HFFc6 (cell line): Measurements from ENCODE around the gene CRMP1. TPM values are rescaled to one million over a fixed set of nuclear protein-coding genes. Genes with fewer than 3 reads are reported as not detected.

Experiments used
- DNase-seq: peaks from one replicate; pipeline ENCODE4 v3.0.0-alpha.2; 2018
- H3K27ac Mint-ChIP-seq: 2 replicates; pipeline ENCODE4 v1.8.0; 2020; ENCODE audit warnings: mild to moderate bottlenecking, mixed read lengths
- H3K27me3 Mint-ChIP-seq: 2 replicates; pipeline ENCODE4 v1.8.0; 2021; ENCODE audit warnings: mild to moderate bottlenecking, moderate library complexity, mixed read lengths; ENCODE audit not compliant: insufficient read depth
- H3K36me3 Mint-ChIP-seq: 2 replicates; pipeline ENCODE4 v1.8.0; 2021; ENCODE audit warnings: low read depth, mixed read lengths
- H3K4me1 Mint-ChIP-seq: 2 replicates; pipeline ENCODE4 v1.8.0; 2020; ENCODE audit warnings: low read depth, mixed read lengths
- H3K4me3 Mint-ChIP-seq: 2 replicates; pipeline ENCODE4 v1.8.0; 2020; ENCODE audit warnings: mild to moderate bottlenecking, moderate library complexity, mixed read lengths
- H3K9me3 Mint-ChIP-seq: 2 replicates; pipeline ENCODE4 v1.8.0; 2020; ENCODE audit warnings: mild to moderate bottlenecking, mixed read lengths
- total RNA-seq, 6 experiments: library from RNA; stranded (reverse); fragmentation: NEBNext Ultra II Directional; extraction: Animal tissue kit (Norgen Biotek cat#: 25700); gene quantifications; 2 replicates in 1 of 6; 3 replicates in 5 of 6; pipeline ENCODE4 v1.2.3, GENCODE V29; 2021
- TF ChIP-seq, protein P1 (sequence below): fragments of 200-600 bp; sonication (generic); IDR thresholded peaks from 2 replicates; pipeline ENCODE4 v1.5.0; 2021; ENCODE audit warnings: antibody characterized with exemption, mild to moderate bottlenecking

The CRMP1 gene
- total RNA-seq, 6 experiments from 2014 or later = not detected

DNA sequence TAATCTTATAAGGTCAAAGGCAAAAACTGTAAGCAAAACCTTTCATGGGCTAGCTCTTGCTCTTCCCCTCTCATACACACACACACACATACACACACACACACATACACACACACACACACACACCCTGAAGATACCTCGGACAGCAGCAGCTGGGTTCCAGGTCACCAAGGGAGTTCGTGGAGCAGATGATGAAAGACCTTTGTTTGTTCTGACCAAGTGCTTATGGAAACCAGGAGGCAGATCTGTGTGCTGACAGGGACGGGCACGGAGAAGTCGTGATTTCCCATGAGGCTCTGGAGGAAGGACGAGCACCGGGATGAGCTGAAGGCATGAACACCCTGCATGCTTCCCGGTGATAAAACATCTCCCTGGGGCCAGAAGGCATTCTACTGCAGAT lies 35.4 kb upstream of the CRMP1 start:
- H3K4me3 Mint-ChIP-seq = no peak overlapping the region
- H3K4me1 Mint-ChIP-seq = no peaks in the 10 kb centered on the region
- DNase-seq = no peak
- H3K27me3 Mint-ChIP-seq = peaks cover 6% of the 10 kb centered on the region
- H3K36me3 Mint-ChIP-seq = no peaks in the 10 kb centered on the region; the same call in 1 of the 2 replicates
- TF ChIP-seq, protein P1, sequence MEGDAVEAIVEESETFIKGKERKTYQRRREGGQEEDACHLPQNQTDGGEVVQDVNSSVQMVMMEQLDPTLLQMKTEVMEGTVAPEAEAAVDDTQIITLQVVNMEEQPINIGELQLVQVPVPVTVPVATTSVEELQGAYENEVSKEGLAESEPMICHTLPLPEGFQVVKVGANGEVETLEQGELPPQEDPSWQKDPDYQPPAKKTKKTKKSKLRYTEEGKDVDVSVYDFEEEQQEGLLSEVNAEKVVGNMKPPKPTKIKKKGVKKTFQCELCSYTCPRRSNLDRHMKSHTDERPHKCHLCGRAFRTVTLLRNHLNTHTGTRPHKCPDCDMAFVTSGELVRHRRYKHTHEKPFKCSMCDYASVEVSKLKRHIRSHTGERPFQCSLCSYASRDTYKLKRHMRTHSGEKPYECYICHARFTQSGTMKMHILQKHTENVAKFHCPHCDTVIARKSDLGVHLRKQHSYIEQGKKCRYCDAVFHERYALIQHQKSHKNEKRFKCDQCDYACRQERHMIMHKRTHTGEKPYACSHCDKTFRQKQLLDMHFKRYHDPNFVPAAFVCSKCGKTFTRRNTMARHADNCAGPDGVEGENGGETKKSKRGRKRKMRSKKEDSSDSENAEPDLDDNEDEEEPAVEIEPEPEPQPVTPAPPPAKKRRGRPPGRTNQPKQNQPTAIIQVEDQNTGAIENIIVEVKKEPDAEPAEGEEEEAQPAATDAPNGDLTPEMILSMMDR = no peak
- H3K9me3 Mint-ChIP-seq = peaks cover 4% of the 10 kb centered on the region; the same call in 1 of the 2 replicates
- H3K27ac Mint-ChIP-seq = no peak overlapping the region

DNA sequence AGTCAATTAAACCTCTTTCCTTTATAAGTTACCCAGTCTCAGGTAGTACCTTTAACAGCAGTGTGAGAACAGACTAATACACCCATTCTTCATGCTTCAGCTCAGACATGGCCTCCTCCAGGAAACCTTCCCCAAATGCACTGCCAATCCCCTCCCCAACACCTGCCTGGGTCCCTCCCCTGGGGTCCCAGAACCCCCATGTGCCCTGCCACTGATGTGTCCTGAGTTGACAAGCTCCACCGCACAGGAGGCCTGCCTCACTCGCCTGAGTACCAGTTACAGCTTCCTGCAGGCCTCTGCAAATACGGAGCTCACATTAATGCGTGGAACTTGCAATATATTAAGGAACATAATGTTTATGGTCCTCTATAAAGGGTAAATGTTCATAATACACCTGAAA lies 34.9 kb upstream of the CRMP1 start:
- Mint-ChIP-seq H3K36me3 (peaks cover 5% of the 10 kb centered on the region; the same call in 1 of the 2 replicates), H3K4me3 (no peak overlapping the region), H3K27me3 (peaks cover 6% of the 10 kb centered on the region), H3K4me1 (no peaks in the 10 kb centered on the region), H3K27ac (no peak overlapping the region), H3K9me3 (peaks cover 8% of the 10 kb centered on the region)
- TF ChIP-seq, protein P1 = no peak
- no peak for DNase-seq

DNA sequence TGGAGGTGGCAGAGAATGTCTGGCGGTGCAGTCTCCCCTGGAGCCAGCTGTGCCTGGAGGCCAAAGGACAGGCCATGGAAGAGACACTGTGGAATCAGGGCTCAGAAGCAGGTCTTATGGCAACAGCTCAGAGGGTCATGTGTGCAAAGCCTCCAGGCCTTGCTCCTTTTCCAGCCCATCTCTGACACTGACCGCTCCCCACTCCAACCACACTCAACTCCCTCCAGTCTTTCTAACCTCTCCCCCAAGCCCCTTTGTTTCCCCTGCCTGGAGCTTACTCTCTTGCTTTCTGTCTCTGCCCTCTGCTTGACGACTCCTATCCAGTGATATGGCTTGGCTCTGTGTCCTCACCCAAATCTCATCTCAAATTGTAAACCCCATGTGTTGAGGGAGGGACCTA lies 34.2 kb upstream of the CRMP1 start:
- H3K36me3 Mint-ChIP-seq = peaks cover 6% of the 10 kb centered on the region; the same call in 1 of the 2 replicates
- H3K4me1 Mint-ChIP-seq = no peaks in the 10 kb centered on the region
- peaks cover 4% of the 10 kb centered on the region for H3K27me3 Mint-ChIP-seq
- no peak overlapping the region for H3K27ac Mint-ChIP-seq
- TF ChIP-seq, protein P1 = no peak
- peaks cover 12% of the 10 kb centered on the region for H3K9me3 Mint-ChIP-seq
- DNase-seq = no peak
- no peak overlapping the region for H3K4me3 Mint-ChIP-seq

DNA sequence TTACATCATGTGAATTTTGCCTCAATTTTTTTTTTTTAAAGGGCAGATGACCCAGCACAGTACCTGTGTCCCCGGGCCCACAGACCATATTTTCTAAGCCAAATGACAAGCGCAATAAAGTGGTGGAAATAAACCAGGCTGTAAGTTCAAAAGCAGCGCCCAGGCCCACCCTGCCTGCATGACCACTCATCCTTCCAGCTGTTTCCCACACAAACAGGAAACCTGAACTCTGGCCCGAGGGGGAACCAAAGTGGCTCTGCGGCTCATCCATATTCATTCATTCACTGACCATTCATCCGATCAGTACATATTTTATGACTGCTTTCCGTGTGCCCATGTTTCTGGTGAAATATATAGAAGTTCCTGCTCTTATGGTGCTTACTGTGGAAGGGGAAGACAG lies 33.7 kb upstream of the CRMP1 start:
- H3K27me3 Mint-ChIP-seq = peaks cover 3% of the 10 kb centered on the region
- no peak overlapping the region for H3K4me3 Mint-ChIP-seq
- no peaks in the 10 kb centered on the region for H3K4me1 Mint-ChIP-seq
- TF ChIP-seq, protein P1 = no peak
- H3K9me3 Mint-ChIP-seq = peaks cover 12% of the 10 kb centered on the region
- no peak overlapping the region for H3K27ac Mint-ChIP-seq
- peaks cover 6% of the 10 kb centered on the region; the same call in 1 of the 2 replicates for H3K36me3 Mint-ChIP-seq
- DNase-seq = no peak

DNA sequence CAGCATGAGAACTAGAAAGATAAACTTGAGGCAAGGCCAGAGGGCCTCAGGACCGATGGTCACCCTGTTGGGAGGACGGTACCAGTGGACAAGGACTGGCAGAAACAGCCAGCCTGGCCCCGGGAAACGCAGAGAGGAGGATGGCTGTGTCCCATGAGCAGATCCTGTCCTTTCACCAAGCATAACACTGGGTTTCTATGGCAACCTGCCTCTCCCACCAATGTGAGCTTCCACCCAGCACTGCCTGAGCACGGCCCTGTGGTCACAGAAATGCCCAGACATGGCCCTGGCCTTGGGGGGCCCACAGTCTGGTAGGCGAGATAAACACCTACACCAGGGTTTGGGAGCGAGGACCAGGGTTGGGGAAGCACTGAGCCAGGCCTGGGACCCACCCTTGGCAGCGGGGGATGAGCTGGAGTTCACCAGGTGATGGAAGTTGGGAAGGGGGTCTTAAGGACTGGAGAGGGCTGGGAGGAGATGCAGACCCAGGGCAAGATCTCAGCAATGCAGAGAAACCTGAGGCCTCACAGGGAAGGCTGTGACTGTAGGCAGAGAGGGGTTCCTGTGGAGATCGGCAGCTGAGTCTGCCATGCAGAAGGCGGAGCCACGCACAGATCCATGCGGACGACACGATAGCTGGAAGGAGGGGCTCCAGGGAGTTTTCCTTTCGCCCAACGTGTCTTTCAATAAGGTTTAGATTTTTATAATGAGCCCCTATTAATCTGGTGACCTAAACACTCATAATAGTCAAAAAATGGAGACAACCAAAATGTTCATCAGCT lies 32.7 kb upstream of the CRMP1 start:
- Mint-ChIP-seq H3K27me3 (peaks cover 1% of the 10 kb centered on the region), H3K36me3 (peaks cover 6% of the 10 kb centered on the region; the same call in 1 of the 2 replicates), H3K9me3 (peaks cover 19% of the 10 kb centered on the region), H3K4me3 (no peak overlapping the region), H3K27ac (no peak overlapping the region), H3K4me1 (no peaks in the 10 kb centered on the region)
- TF ChIP-seq, protein P1 = no peak
- no peak for DNase-seq
